Sigmoid colon (tissue), 4 donors: Measurements from ENCODE around the gene LCP1.

Experiments
- CTCF ChIP-seq, 4 experiments: fragments of 450-650 bp in 3 of 4; fragments of 200-600 bp in 1 of 4; IDR thresholded peaks; one replicate each; pipeline ENCODE4 v1.5.1; 2016 to 2019; ENCODE audit warnings: antibody characterized with exemption in 4 of 4, mild to moderate bottlenecking in 3 of 4, moderate library complexity in 2 of 4
- EP300 ChIP-seq, 4 donors: sonication (generic); formaldehyde crosslinking; IDR thresholded peaks; one replicate each; pipeline ENCODE4 v1.6.1; 2017; ENCODE audit warnings: antibody characterized with exemption in 4 of 4
- POLR2AphosphoS5 ChIP-seq, 4 donors: sonication (generic); formaldehyde crosslinking; IDR thresholded peaks; one replicate each; pipeline ENCODE4 v1.6.1; 2017; ENCODE audit warnings: antibody characterized with exemption in 4 of 4

DNA sequence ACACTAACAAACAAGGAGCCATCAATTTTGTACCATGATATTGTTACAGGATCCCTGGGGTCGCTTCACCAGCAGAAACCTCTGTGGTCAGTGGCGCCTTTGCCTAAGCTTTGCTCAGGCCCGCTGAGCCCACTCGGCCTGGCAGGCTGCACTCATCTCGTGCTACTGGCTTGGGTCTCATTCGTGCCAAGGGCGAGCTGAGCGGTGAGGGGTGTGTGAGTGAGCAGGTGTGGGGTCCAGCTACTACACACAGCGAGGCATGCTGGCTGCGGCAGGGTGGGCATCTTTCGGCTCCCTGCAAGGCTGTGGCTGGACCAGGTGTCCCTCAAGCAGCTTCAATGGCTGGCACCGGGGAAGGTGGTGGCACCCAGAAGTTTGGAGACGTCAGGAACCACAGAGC, 96.2 kb downstream of the LCP1 start:
- no peak for TF ChIP-seq EP300 (IDR thresholded peaks at IDR 0.05)
- no peak for TF ChIP-seq CTCF (IDR thresholded peaks at IDR 0.05)
- no peak for TF ChIP-seq POLR2AphosphoS5 (IDR thresholded peaks at IDR 0.05)
